HepG2 (cell line): ENCODE results near the gene SMAD1. TPM values are rescaled to one million over a fixed set of nuclear protein-coding genes. Genes with fewer than 3 reads are reported as not detected.

ENCODE experiments used
- ATAC-seq: fragments of 200-7000 bp; cut with Tn5 transposase; 3 replicates; pipeline ENCODE4 v1.9.1; 2020; ENCODE audit warnings: mild to moderate bottlenecking, moderate library complexity
- BruUV-seq: library from RNA; stranded (reverse); fragments of 400-500 nt; replicated peaks from 2 replicates; lab custom pipeline; 2021; lab: Mats Ljungman, UMichigan
- CTCF ChIA-PET: fragments of 300-600 bp; formaldehyde crosslinking; extraction: SDS; loops from one replicate; lab custom pipeline; 2021; ENCODE audit warnings: low total read pairs, inconsistent platforms, low intra/inter-chr PET ratio; lab: Yijun Ruan, JAX
- POLR2A ChIA-PET: fragments of 350-600 bp; sonication (Branson Sonifier 250); formaldehyde crosslinking; loops from one replicate; lab custom pipeline; 2020; ENCODE audit warnings: antibody characterized with exemption, inconsistent platforms; lab: Yijun Ruan, JAX
- DNase-seq: peaks from one replicate; pipeline ENCODE4 v3.0.0-alpha.2; 2015; ENCODE audit warnings: low spot score
- FAIRE-seq: peaks from 3 replicates; lab custom pipeline; 2011; peaks lifted over from hg19 to GRCh38; lab: Jason Lieb, UNC
- H2AFZ ChIP-seq: one replicate; pipeline ENCODE4 v1.6.1; 2011; ENCODE audit warnings: low read length, inconsistent platforms
- H3K27ac ChIP-seq: fragments of 300-600 bp; 3 replicates; pipeline ENCODE4 v1.8.0; 2011; ENCODE audit warnings: mixed run types, mild to moderate bottlenecking, mixed read lengths, low read length, inconsistent platforms; ENCODE audit not compliant: insufficient read depth; ENCODE audit errors: extremely low read length
- H3K27me3 ChIP-seq, 2 experiments: fragments of 200-600 bp in 1 of 2; 2 replicates in 1 of 2; 3 replicates in 1 of 2; pipeline versions ENCODE4 v1.6.0 to v1.8.0; 2011; ENCODE audit warnings: low read length in 2 of 2, mild to moderate bottlenecking in 2 of 2, moderate library complexity in 2 of 2, inconsistent platforms in 1 of 2; ENCODE audit not compliant: insufficient read depth in 2 of 2, control insufficient read depth in 1 of 2
- H3K36me3 ChIP-seq, 2 experiments: fragments of 200-600 bp in 1 of 2; replicated peaks in 1 of 2; 2 replicates in 1 of 2; 3 replicates in 1 of 2; pipeline versions ENCODE4 v1.5.1 to v1.8.0; 2011; ENCODE audit warnings: low read length in 2 of 2, inconsistent platforms in 1 of 2; ENCODE audit not compliant: insufficient read depth in 2 of 2, control insufficient read depth in 1 of 2
- H3K4me1 ChIP-seq: 2 replicates; pipeline ENCODE4 v1.5.1; 2012; ENCODE audit warnings: low read length, inconsistent platforms; ENCODE audit not compliant: insufficient read depth
- H3K4me2 ChIP-seq: 2 replicates; pipeline ENCODE4 v1.6.0; 2011; ENCODE audit warnings: low read depth, low read length, inconsistent platforms
- H3K4me3 ChIP-seq, 3 experiments: fragments of 200-600 bp in 1 of 3; sonication (generic), shearing (Covaris generic) in 1 of 3; replicated peaks in 1 of 3; 2 replicates each; pipeline ENCODE4 v1.5.1; 2011 to 2016; ENCODE audit warnings: low read length in 3 of 3, inconsistent platforms in 2 of 3, low read depth in 2 of 3, mild to moderate bottlenecking in 2 of 3, control low read depth in 1 of 3, mixed read lengths in 1 of 3; ENCODE audit not compliant: insufficient read depth in 1 of 3
- H3K79me2 ChIP-seq: one replicate; pipeline ENCODE4 v1.6.1; 2011; ENCODE audit warnings: low read length, inconsistent platforms; ENCODE audit not compliant: insufficient read depth
- H3K9ac ChIP-seq: 2 replicates; pipeline ENCODE4 v1.6.0; 2011; ENCODE audit warnings: mild to moderate bottlenecking, low read depth, low read length, inconsistent platforms; ENCODE audit not compliant: insufficient read depth
- H3K9me3 ChIP-seq: 2 replicates; pipeline ENCODE4 v1.5.1; 2012; ENCODE audit warnings: mild to moderate bottlenecking, low read length
- H4K20me1 ChIP-seq: 2 replicates; pipeline ENCODE4 v1.6.0; 2011; ENCODE audit warnings: inconsistent platforms, mild to moderate bottlenecking, low read length, moderate library complexity; ENCODE audit not compliant: insufficient read depth
- ARNT ChIP-seq: fragments of 450-650 bp; IDR thresholded peaks from 2 replicates; pipeline ENCODE4 v1.6.1; 2017
- FIP1L1 ChIP-seq: fragments of 200-400 bp; formaldehyde crosslinking; IDR thresholded peaks from 2 replicates; pipeline ENCODE4 v1.6.1; 2018; ENCODE audit warnings: low read depth, mild to moderate bottlenecking, low read length, moderate library complexity, borderline replicate concordance; ENCODE audit not compliant: insufficient read depth
- FOXO4 ChIP-seq: sonication (generic); formaldehyde crosslinking; conservative IDR thresholded peaks from 2 replicates; pipeline ENCODE4 v1.8.1; 2023; ENCODE audit warnings: missing genetic modification reagents
- KDM2A ChIP-seq: sonication (generic); formaldehyde crosslinking; IDR thresholded peaks from 2 replicates; pipeline ENCODE4 v1.4.0; 2020; ENCODE audit warnings: low read depth, missing genetic modification reagents, borderline replicate concordance
- NR2F1 ChIP-seq, 2 experiments: fragments of 450-650 bp in 1 of 2; formaldehyde crosslinking in 1 of 2; IDR thresholded peaks; 2 replicates each; pipeline versions ENCODE4 v1.5.0 to v1.6.1; 2016 to 2020; ENCODE audit warnings: mild to moderate bottlenecking in 1 of 2, missing compliant biosample characterization in 1 of 2, missing genetic modification reagents in 1 of 2, moderate library complexity in 1 of 2
- SRSF1 ChIP-seq: fragments of 200-400 bp; formaldehyde crosslinking; optimal IDR thresholded peaks from 2 replicates; pipeline ENCODE3; 2017; ENCODE audit warnings: mild to moderate bottlenecking, low read depth, low read length, moderate library complexity
- ZSCAN21 ChIP-seq: sonication (generic); formaldehyde crosslinking; IDR thresholded peaks from 2 replicates; pipeline ENCODE4 v1.8.0; 2022; ENCODE audit warnings: mild to moderate bottlenecking, missing genetic modification reagents, moderate library complexity, borderline replicate concordance
- WGBS: methylation state at CpG from one replicate; pipeline ENCODE4 v1.1.6; 2017; ENCODE audit warnings: low lambda C conversion rate; 5-methylcytosine and 5-hydroxymethylcytosine counted together
- in situ Hi-C: cut with HindIII; loops from 2 replicates; pipeline ENCODE4 v1.10.0; 2017; ENCODE audit warnings: low pct_unique_long_range_greater_than_20kb; ENCODE audit not compliant: extremely low pct_ligation_motif_present
- intact Hi-C: fragments of 100-400 bp; cut with micrococcal nuclease; formaldehyde crosslinking; loops from one replicate; pipeline ENCODE4 v1.10.0; 2022; ENCODE audit not compliant: unreplicated experiment
- polyA plus RNA-seq, 8 experiments: library from polyadenylated mRNA; depleted of rRNA in 3 of 8; stranded (reverse) in 7 of 8; unstranded in 1 of 8; fragments of >200 nt; fragmentation: Illumina TruSeq in 4 of 8; extraction: Trizol in 4 of 8; gene quantifications; 2 replicates each; pipeline versions ENCODE4 v1.2.1 to v1.2.3, GENCODE V29; 2011 to 2016; ENCODE audit warnings: low read depth in 4 of 8, missing spikeins in 1 of 8, mixed read lengths in 1 of 8; ENCODE audit not compliant: insufficient read depth in 1 of 8
- total RNA-seq, 5 experiments: library from RNA; depleted of rRNA; stranded (reverse); fragments of >200 nt; fragmentation: Illumina TruSeq; extraction: Trizol; gene quantifications; 2 replicates each; pipeline ENCODE4 v1.2.3, GENCODE V29; 2016; ENCODE audit warnings: low read depth in 1 of 5

SMAD1 gene
- total and polyA plus RNA-seq, 2 of the 13 experiments (the other 11 are each of a cell fraction or from before 2014, with no cell fraction given) = 12.7 to 16.6 TPM

- no peak for TF ChIP-seq ZSCAN21
- TF ChIP-seq ARNT = no peak
- no peak for TF ChIP-seq SRSF1
- TF ChIP-seq, all 625 proteins: peak for 0
Measured at GRCh38 chr4:145486603-145487002, 5.0 kb downstream of the SMAD1 start (continued).

GRCh38 chr4:145487631-145488030, 6.0 kb downstream of the SMAD1 start:
- WGBS = 98% methylated on average over 3 of the region's 3 CpGs
- Histone ChIP-seq H3K9ac (no peak overlapping the region), H3K4me3 (no peak overlapping the region), H3K79me2 (peaks cover 50% of the 10 kb centered on the region), H4K20me1 (no peaks in the 10 kb centered on the region), H3K4me2 (no peak overlapping the region), H2AFZ (no peak overlapping the region), H3K36me3 (no peaks in the 10 kb centered on the region), H3K4me1 (peaks cover 38% of the 10 kb centered on the region), H3K9me3 (no peaks in the 10 kb centered on the region), H3K27ac (no peak overlapping the region), H3K27me3 (no peaks in the 10 kb centered on the region; a peak in 1 of 5 replicates)
- ChIA-PET CTCF (no interaction called here), POLR2A (no interaction called here)
- intact Hi-C loops (no loop called here), in situ Hi-C loops (no loop called here)
- no peak for FAIRE-seq
- no TSS peak for BruUV-seq
- TF ChIP-seq NR2F1 (CRISPR knock-in tag; IDR thresholded peaks at IDR 0.05) = no peak
- no peak for TF ChIP-seq FOXO4
- TF ChIP-seq FIP1L1 = no peak
- no peak for TF ChIP-seq KDM2A (CRISPR knock-in tag)
- no peak for DNase-seq
- no peak for ATAC-seq
